Measurements from ENCODE around the gene UBFD1.
"Not testable (repeated sequence)": the region's sequence is repeated elsewhere in the genome, so short reads cannot be mapped to it uniquely, and the experiment has no call there.

The UBFD1 gene, protein sequence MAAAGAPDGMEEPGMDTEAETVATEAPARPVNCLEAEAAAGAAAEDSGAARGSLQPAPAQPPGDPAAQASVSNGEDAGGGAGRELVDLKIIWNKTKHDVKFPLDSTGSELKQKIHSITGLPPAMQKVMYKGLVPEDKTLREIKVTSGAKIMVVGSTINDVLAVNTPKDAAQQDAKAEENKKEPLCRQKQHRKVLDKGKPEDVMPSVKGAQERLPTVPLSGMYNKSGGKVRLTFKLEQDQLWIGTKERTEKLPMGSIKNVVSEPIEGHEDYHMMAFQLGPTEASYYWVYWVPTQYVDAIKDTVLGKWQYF

GRCh38 chr16:23556881-23557778, at the start of gene UBFD1, which contains the start of gene EARS2:
Gene UBFD1, plus strand, starts transcription at chr16:23557727. Its CDS starts 16 bp downstream, at chr16:23557743.
Gene EARS2, minus strand, starts transcription at chr16:23557350. Its CDS starts 7 bp downstream, at chr16:23557343.
- H3K4me1 ChIP-seq (ENCODE audit: insufficient read depth, insufficient read length), result no peaks in the 10 kb centered on the region
- H3K27me3 ChIP-seq (ENCODE audit: insufficient read depth, insufficient read length), result no peaks in the 10 kb centered on the region
- H3K9me3 ChIP-seq (ENCODE audit: insufficient read depth, low read length), result no peaks in the 10 kb centered on the region
- peak; percentile 100 for DNase-seq (ENCODE audit: low read depth, low spot score)
- H3K9ac ChIP-seq (ENCODE audit: insufficient read length, low read depth), result peak within 1 kb of the TSS; percentile 97
- H3K36me3 ChIP-seq (ENCODE audit: insufficient read depth, insufficient read length, low read length), result peaks cover 87% of the 10 kb centered on the region
- no peak for TF ChIP-seq SUZ12 (IDR thresholded peaks at IDR 0.05; ENCODE audit: extremely low read depth, insufficient read depth, insufficient read length)
- no peak for TF ChIP-seq ZNF274 (IDR thresholded peaks at IDR 0.05; ENCODE audit: low read depth, low read length)
- peak; percentile 85 for TF ChIP-seq YY1 (IDR thresholded peaks at IDR 0.05; ENCODE audit: insufficient read depth, insufficient read length)
- peak within 1 kb of the TSS; percentile 94 for H3K4me3 ChIP-seq (ENCODE audit: insufficient read length, low read depth)

GRCh38 chr16:23508589-23509440, 48.7 kb upstream of the UBFD1 start:
- Histone ChIP-seq H3K4me3 (ENCODE audit: insufficient read length, low read depth) (peak overlapping the region; percentile 78), H3K36me3 (ENCODE audit: insufficient read depth, insufficient read length, low read length) (peaks cover 29% of the 10 kb centered on the region), H3K27me3 (ENCODE audit: insufficient read depth, insufficient read length) (no peaks in the 10 kb centered on the region), H3K9me3 (ENCODE audit: insufficient read depth, low read length) (no peaks in the 10 kb centered on the region), H3K4me1 (ENCODE audit: insufficient read depth, insufficient read length) (peaks cover 16% of the 10 kb centered on the region), H3K9ac (ENCODE audit: insufficient read length, low read depth) (peak overlapping the region; percentile 95)
- TF ChIP-seq ZNF274 (IDR thresholded peaks at IDR 0.05; ENCODE audit: low read depth, low read length) (no peak), SUZ12 (IDR thresholded peaks at IDR 0.05; ENCODE audit: extremely low read depth, insufficient read depth, insufficient read length) (no peak), YY1 (IDR thresholded peaks at IDR 0.05; ENCODE audit: insufficient read depth, insufficient read length) (no peak)
- DNase-seq (ENCODE audit: low read depth, low spot score), result peak; percentile 27

GRCh38 chr16:23509441-23509754, 48.1 kb upstream of the UBFD1 start:
- no peak for DNase-seq (ENCODE audit: low read depth, low spot score)
- TF ChIP-seq SUZ12 (IDR thresholded peaks at IDR 0.05; ENCODE audit: extremely low read depth, insufficient read depth, insufficient read length) (no peak), ZNF274 (IDR thresholded peaks at IDR 0.05; ENCODE audit: low read depth, low read length) (no peak), YY1 (IDR thresholded peaks at IDR 0.05; ENCODE audit: insufficient read depth, insufficient read length) (no peak)
- Histone ChIP-seq H3K9me3 (ENCODE audit: insufficient read depth, low read length) (no peaks in the 10 kb centered on the region), H3K36me3 (ENCODE audit: insufficient read depth, insufficient read length, low read length) (peaks cover 31% of the 10 kb centered on the region), H3K9ac (ENCODE audit: insufficient read length, low read depth) (peak overlapping the region; percentile 95), H3K4me1 (ENCODE audit: insufficient read depth, insufficient read length) (peaks cover 13% of the 10 kb centered on the region), H3K4me3 (ENCODE audit: insufficient read length, low read depth) (peak overlapping the region; percentile 78), H3K27me3 (ENCODE audit: insufficient read depth, insufficient read length) (no peaks in the 10 kb centered on the region)

GRCh38 chr16:23509782-23510163, 47.8 kb upstream of the UBFD1 start:
- TF ChIP-seq SUZ12 (IDR thresholded peaks at IDR 0.05; ENCODE audit: extremely low read depth, insufficient read depth, insufficient read length) (no peak), ZNF274 (IDR thresholded peaks at IDR 0.05; ENCODE audit: low read depth, low read length) (no peak), YY1 (IDR thresholded peaks at IDR 0.05; ENCODE audit: insufficient read depth, insufficient read length) (no peak)
- Histone ChIP-seq H3K4me1 (ENCODE audit: insufficient read depth, insufficient read length) (peaks cover 10% of the 10 kb centered on the region), H3K27me3 (ENCODE audit: insufficient read depth, insufficient read length) (no peaks in the 10 kb centered on the region), H3K36me3 (ENCODE audit: insufficient read depth, insufficient read length, low read length) (peaks cover 35% of the 10 kb centered on the region), H3K4me3 (ENCODE audit: insufficient read length, low read depth) (peak overlapping the region; percentile 78), H3K9ac (ENCODE audit: insufficient read length, low read depth) (peak overlapping the region; percentile 95), H3K9me3 (ENCODE audit: insufficient read depth, low read length) (no peaks in the 10 kb centered on the region)
- DNase-seq (ENCODE audit: low read depth, low spot score), result no peak

GRCh38 chr16:23510164-23510914, 47.2 kb upstream of the UBFD1 start, which contains the start of gene GGA2:
Gene GGA2, minus strand, starts transcription at chr16:23510494. Its CDS starts 83 bp downstream, at chr16:23510411.
- H3K36me3 ChIP-seq (ENCODE audit: insufficient read depth, insufficient read length, low read length), result peaks cover 36% of the 10 kb centered on the region
- peaks cover 6% of the 10 kb centered on the region for H3K4me1 ChIP-seq (ENCODE audit: insufficient read depth, insufficient read length)
- TF ChIP-seq YY1 (IDR thresholded peaks at IDR 0.05; ENCODE audit: insufficient read depth, insufficient read length), result no peak
- TF ChIP-seq ZNF274 (IDR thresholded peaks at IDR 0.05; ENCODE audit: low read depth, low read length), result no peak
- no peak for TF ChIP-seq SUZ12 (IDR thresholded peaks at IDR 0.05; ENCODE audit: extremely low read depth, insufficient read depth, insufficient read length)
- no peaks in the 10 kb centered on the region for H3K9me3 ChIP-seq (ENCODE audit: insufficient read depth, low read length)
- no peaks in the 10 kb centered on the region for H3K27me3 ChIP-seq (ENCODE audit: insufficient read depth, insufficient read length)
- H3K4me3 ChIP-seq (ENCODE audit: insufficient read length, low read depth), result peak within 1 kb of the TSS; percentile 78
- DNase-seq (ENCODE audit: low read depth, low spot score), result peak; percentile 75
- H3K9ac ChIP-seq (ENCODE audit: insufficient read length, low read depth), result peak within 1 kb of the TSS; percentile 95

DNA sequence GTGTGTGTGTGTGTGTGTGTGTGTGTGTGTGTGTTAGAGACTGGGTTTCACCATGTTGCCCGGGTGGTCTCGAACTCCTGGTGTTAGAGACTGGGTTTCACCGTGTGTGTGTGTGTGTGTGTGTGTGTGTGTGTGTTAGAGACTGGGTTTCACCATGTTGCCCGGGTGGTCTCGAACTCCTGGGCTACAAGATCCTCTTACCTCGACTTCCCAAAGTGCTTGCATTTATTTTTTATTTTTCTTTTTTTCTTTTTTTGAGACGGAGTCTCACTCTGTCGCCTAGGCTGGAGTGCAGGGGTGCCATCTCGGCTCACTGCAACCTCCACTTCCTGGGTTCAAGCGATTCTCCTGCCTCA, 46.6 kb upstream of the UBFD1 start:
- Histone ChIP-seq H3K9ac (ENCODE audit: insufficient read length, low read depth) (peak overlapping the region; percentile 95), H3K36me3 (ENCODE audit: insufficient read depth, insufficient read length, low read length) (peaks cover 41% of the 10 kb centered on the region)

More for the DNA sequence above, 46.6 kb upstream of the UBFD1 start:
- H3K27me3 ChIP-seq (ENCODE audit: insufficient read depth, insufficient read length); H3K4me1 ChIP-seq (ENCODE audit: insufficient read depth, insufficient read length); H3K9me3 ChIP-seq (ENCODE audit: insufficient read depth, low read length); DNase-seq (ENCODE audit: low read depth, low spot score); H3K4me3 ChIP-seq (ENCODE audit: insufficient read length, low read depth): not testable (repeated sequence)

Data from NT2/D1 (cell line).